ENCODE data around the gene TTC28.

TTC28 gene

GRCh38 chr22:28424427-28425080, 255.1 kb downstream of the TTC28 start:
- no peak for TF ChIP-seq CREB1 (IDR thresholded peaks at IDR 0.05; ENCODE audit: low read depth)

GRCh38 chr22:28419919-28420318, 259.7 kb downstream of the TTC28 start:
- TF ChIP-seq FOXM1 (IDR thresholded peaks at IDR 0.05; ENCODE audit: borderline replicate concordance, low read depth) (no peak), NFIC (IDR thresholded peaks at IDR 0.05) (no peak), TAF1 (IDR thresholded peaks at IDR 0.05; ENCODE audit: low read depth) (no peak), REST (IDR thresholded peaks at IDR 0.05; ENCODE audit: low read depth) (no peak), RAD21 (IDR thresholded peaks at IDR 0.05; ENCODE audit: low read depth) (no peak), CREB1 (IDR thresholded peaks at IDR 0.05; ENCODE audit: low read depth) (no peak), TCF12 (IDR thresholded peaks at IDR 0.05; ENCODE audit: low read depth) (no peak), MAX (IDR thresholded peaks at IDR 0.05) (no peak), USF1 (IDR thresholded peaks at IDR 0.05) (no peak), EP300 (IDR thresholded peaks at IDR 0.05; ENCODE audit: borderline replicate concordance) (no peak), YY1 (IDR thresholded peaks at IDR 0.05; ENCODE audit: low read depth) (no peak), TEAD4 (IDR thresholded peaks at IDR 0.05) (no peak), EGR1 (IDR thresholded peaks at IDR 0.05) (no peak), CEBPB (IDR thresholded peaks at IDR 0.05) (no peak)

GRCh38 chr22:28418008-28418407, 261.6 kb downstream of the TTC28 start:
- TF ChIP-seq USF1 (IDR thresholded peaks at IDR 0.05) (no peak), MAX (IDR thresholded peaks at IDR 0.05) (no peak), TEAD4 (IDR thresholded peaks at IDR 0.05) (no peak)

- TF ChIP-seq CREB1 (IDR thresholded peaks at IDR 0.05; ENCODE audit: low read depth) = no peak
- no peak for TF ChIP-seq USF1 (IDR thresholded peaks at IDR 0.05)
- TF ChIP-seq NFIC (IDR thresholded peaks at IDR 0.05) = no peak
- no peak for TF ChIP-seq EP300 (IDR thresholded peaks at IDR 0.05; ENCODE audit: borderline replicate concordance)
- TF ChIP-seq TAF1 (IDR thresholded peaks at IDR 0.05; ENCODE audit: low read depth) = no peak
- TF ChIP-seq TCF12 (IDR thresholded peaks at IDR 0.05; ENCODE audit: low read depth) = no peak
- no peak for TF ChIP-seq RAD21 (IDR thresholded peaks at IDR 0.05; ENCODE audit: low read depth)
- no peak for TF ChIP-seq YY1 (IDR thresholded peaks at IDR 0.05; ENCODE audit: low read depth)
- no peak for TF ChIP-seq CEBPB (IDR thresholded peaks at IDR 0.05)
- TF ChIP-seq FOXM1 (IDR thresholded peaks at IDR 0.05; ENCODE audit: borderline replicate concordance, low read depth) = no peak
- TF ChIP-seq TEAD4 (IDR thresholded peaks at IDR 0.05) = no peak
- TF ChIP-seq REST (IDR thresholded peaks at IDR 0.05; ENCODE audit: low read depth) = no peak
- no peak for TF ChIP-seq EGR1 (IDR thresholded peaks at IDR 0.05)
- no peak for TF ChIP-seq ZBTB7A (IDR thresholded peaks at IDR 0.05; ENCODE audit: low read depth)
- no peak for TF ChIP-seq MAX (IDR thresholded peaks at IDR 0.05)
These were observed 262.2 kb downstream of the TTC28 start for GRCh38 chr22:28417431-28417830.

GRCh38 chr22:28414913-28415312, 264.7 kb downstream of the TTC28 start:
- TF ChIP-seq CEBPB (IDR thresholded peaks at IDR 0.05) (no peak), REST (IDR thresholded peaks at IDR 0.05; ENCODE audit: low read depth) (no peak), RAD21 (IDR thresholded peaks at IDR 0.05; ENCODE audit: low read depth) (no peak), TAF1 (IDR thresholded peaks at IDR 0.05; ENCODE audit: low read depth) (no peak), EGR1 (IDR thresholded peaks at IDR 0.05) (no peak), USF1 (IDR thresholded peaks at IDR 0.05) (no peak), TCF12 (IDR thresholded peaks at IDR 0.05; ENCODE audit: low read depth) (no peak), ZBTB7A (IDR thresholded peaks at IDR 0.05; ENCODE audit: low read depth) (no peak), FOXM1 (IDR thresholded peaks at IDR 0.05; ENCODE audit: borderline replicate concordance, low read depth) (no peak), TEAD4 (IDR thresholded peaks at IDR 0.05) (no peak), EP300 (IDR thresholded peaks at IDR 0.05; ENCODE audit: borderline replicate concordance) (no peak), NFIC (IDR thresholded peaks at IDR 0.05) (no peak), YY1 (IDR thresholded peaks at IDR 0.05; ENCODE audit: low read depth) (no peak), CREB1 (IDR thresholded peaks at IDR 0.05; ENCODE audit: low read depth) (no peak), MAX (IDR thresholded peaks at IDR 0.05) (no peak)
